GM11168 (cell line): ENCODE measurements around the gene METTL13.

Experiments used
- in situ Hi-C: fragments of 300-500 bp; cut with MboI; formaldehyde crosslinking; loops from one replicate; pipeline ENCODE4 v1.12.0; 2022; ENCODE audit warnings: low sequenced_read_pairs; ENCODE audit not compliant: unreplicated experiment

The METTL13 gene

GRCh38 chr1:171841050-171841910 is 59.8 kb downstream of the METTL13 start, which contains the start of gene DNM3:
Gene DNM3 (plus strand): TSS chr1:171841498. CDS start chr1:171841657, 159 bp downstream.
- in situ Hi-C loops, result no loop called here

DNA sequence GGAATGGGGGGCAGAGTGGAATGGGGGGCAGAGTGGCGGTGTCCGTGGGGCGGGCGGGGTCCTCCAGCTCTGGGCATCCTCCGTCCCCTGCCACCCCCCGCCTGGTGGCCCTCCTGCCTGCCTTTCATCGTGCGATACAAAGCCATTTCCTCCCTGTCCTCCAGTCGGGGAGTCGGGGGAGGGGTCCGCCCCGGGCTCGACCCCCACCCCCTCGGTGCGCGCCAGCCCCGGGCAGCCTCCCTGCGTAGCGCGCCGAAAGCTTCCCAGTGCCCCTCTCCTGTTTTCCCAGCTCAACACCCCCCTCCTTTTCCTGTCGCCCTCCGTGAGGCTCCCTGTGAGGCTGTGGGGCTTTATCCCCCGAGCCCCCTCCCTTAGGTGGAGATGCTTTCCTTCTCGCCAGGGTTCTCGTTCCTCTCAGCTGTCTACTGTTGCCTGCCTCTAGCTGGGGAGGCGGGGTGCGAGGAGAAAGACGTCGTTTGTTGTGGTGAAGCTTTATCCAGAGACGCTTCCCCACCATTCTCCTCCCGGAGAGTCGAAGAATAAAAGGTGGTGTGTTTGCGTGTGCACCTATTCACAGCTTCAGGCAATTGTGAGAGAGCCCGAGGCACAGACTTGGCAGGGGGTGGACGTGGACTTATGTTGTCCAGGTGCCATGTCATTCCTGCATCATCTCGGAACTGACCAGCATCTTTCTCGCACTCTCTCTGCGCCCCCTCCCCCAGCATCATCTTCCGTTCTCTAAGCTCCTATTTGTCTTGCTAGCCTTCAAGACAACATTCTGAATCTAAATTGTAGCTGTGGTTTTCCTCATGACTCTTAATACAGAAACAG is 60.7 kb downstream of the METTL13 start:
- in situ Hi-C loops, result no loop called here

DNA sequence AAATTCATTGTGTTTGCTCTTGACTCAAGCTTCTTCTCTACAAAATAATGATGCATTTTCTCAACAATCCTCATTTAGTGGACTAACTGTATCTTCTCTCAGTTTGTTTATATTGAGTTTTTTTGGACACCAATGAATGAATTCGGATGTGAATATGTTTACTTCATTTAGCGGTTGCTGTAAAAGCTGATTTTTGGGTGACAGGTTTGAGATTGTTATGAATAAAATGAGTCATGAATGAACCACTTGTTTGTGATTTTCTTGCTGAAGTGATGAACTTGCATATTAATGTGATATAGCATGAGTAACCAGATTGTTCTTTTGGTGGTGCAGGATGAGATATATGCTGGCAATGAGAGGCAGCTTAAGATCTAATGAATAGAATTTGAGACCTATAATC is 62.9 kb downstream of the METTL13 start:
- in situ Hi-C loops, result no loop called here

DNA sequence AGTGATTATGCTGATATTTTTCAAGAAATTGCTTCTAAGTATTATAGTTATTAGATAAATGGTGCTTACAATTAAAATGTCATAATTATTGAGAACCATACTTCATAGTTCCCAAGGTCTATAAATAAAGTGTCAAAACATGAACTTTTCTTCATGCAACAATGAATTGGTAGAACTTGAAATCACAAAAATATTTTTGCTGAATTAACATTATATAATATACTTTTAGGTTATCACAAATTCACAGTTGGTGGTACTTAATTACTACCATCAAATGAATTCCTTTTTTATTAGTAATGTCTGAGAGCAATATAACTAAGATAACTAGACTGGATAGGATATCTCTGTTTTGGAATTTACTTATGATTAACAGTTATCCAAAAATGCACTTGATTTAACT is 64.5 kb downstream of the METTL13 start:
- in situ Hi-C loops, result no loop called here
